Keratinocyte (primary cell): ENCODE measurements around the gene GLIS2.

Experiments
- EZH2 ChIP-seq: IDR thresholded peaks from one replicate; pipeline ENCODE4 v1.6.1; 2012; ENCODE audit warnings: inconsistent platforms, mild to moderate bottlenecking, low read length, moderate library complexity
- TF ChIP-seq, protein P1 (sequence below), 3 experiments: IDR thresholded peaks in 1 of 3; conservative IDR thresholded peaks in 1 of 3; optimal IDR thresholded peaks in 1 of 3; 2 replicates in 2 of 3; 3 replicates in 1 of 3; pipeline versions ENCODE3 to v1.5.1; 2011; ENCODE audit warnings: low read length in 3 of 3, mild to moderate bottlenecking in 3 of 3, moderate library complexity in 2 of 3, control low read depth in 1 of 3, inconsistent platforms in 1 of 3; ENCODE audit not compliant: insufficient read depth in 2 of 3; ENCODE audit errors: extremely low read depth in 1 of 3

DNA sequence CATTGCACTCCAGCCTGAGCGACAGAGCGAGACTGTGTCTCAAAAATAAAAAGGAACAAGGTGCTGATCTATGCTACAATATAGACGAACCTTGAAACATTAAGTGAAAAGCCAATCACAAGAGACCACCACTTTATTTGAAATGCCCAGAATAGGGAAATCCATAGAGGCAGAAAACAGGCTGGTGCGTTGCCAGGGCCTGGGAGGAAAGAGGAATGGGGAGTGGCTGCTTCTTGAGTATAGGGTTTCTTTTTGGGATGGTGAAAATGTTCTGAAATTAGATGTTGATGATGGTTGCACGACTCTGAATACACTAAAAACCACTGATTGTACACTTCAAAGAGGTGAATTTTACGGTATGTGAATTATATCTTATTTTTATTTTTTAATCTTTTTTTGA lies 20.3 kb upstream of the GLIS2 start:
- TF ChIP-seq, protein P1, sequence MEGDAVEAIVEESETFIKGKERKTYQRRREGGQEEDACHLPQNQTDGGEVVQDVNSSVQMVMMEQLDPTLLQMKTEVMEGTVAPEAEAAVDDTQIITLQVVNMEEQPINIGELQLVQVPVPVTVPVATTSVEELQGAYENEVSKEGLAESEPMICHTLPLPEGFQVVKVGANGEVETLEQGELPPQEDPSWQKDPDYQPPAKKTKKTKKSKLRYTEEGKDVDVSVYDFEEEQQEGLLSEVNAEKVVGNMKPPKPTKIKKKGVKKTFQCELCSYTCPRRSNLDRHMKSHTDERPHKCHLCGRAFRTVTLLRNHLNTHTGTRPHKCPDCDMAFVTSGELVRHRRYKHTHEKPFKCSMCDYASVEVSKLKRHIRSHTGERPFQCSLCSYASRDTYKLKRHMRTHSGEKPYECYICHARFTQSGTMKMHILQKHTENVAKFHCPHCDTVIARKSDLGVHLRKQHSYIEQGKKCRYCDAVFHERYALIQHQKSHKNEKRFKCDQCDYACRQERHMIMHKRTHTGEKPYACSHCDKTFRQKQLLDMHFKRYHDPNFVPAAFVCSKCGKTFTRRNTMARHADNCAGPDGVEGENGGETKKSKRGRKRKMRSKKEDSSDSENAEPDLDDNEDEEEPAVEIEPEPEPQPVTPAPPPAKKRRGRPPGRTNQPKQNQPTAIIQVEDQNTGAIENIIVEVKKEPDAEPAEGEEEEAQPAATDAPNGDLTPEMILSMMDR (optimal IDR thresholded peaks at IDR 0.05 in 1 of 3, IDR thresholded peaks at IDR 0.05 in 1 of 3, conservative IDR thresholded peaks at IDR 0.05 in 1 of 3; ENCODE audit: extremely low read depth in 1 of 3, insufficient read depth in 2 of 3, low read length in 3 of 3) = no peak
- TF ChIP-seq EZH2 = no peak
